Osteocyte (in vitro differentiated cells): ENCODE measurements around the gene FNDC10. TPM values are rescaled to one million over a fixed set of nuclear protein-coding genes. Genes with fewer than 3 reads are reported as not detected.

Experiments
- DNase-seq: peaks from one replicate; pipeline ENCODE4 v3.0.0; 2021; ENCODE audit warnings: mixed read lengths; ENCODE audit not compliant: unreplicated experiment; ENCODE audit errors: extremely low spot score
- H3K27ac Mint-ChIP-seq: one replicate; pipeline ENCODE4 v1.8.0; 2021; ENCODE audit warnings: mild to moderate bottlenecking, mixed read lengths; ENCODE audit not compliant: unreplicated experiment
- H3K27me3 Mint-ChIP-seq: one replicate; pipeline ENCODE4 v1.8.0; 2021; ENCODE audit warnings: mixed read lengths; ENCODE audit not compliant: unreplicated experiment
- H3K36me3 Mint-ChIP-seq: one replicate; pipeline ENCODE4 v1.8.0; 2021; ENCODE audit warnings: mixed read lengths; ENCODE audit not compliant: unreplicated experiment
- H3K4me1 Mint-ChIP-seq: one replicate; pipeline ENCODE4 v1.8.0; 2021; ENCODE audit warnings: mixed read lengths; ENCODE audit not compliant: unreplicated experiment
- H3K4me3 Mint-ChIP-seq: one replicate; pipeline ENCODE4 v1.8.0; 2021; ENCODE audit warnings: mild to moderate bottlenecking, moderate library complexity, mixed read lengths; ENCODE audit not compliant: unreplicated experiment
- H3K9me3 Mint-ChIP-seq: one replicate; pipeline ENCODE4 v1.8.0; 2021; ENCODE audit warnings: mixed read lengths; ENCODE audit not compliant: unreplicated experiment
- CTCF ChIP-seq: fragments of 200-600 bp; sonication (generic); IDR thresholded peaks from 2 replicates; pipeline ENCODE4 v1.5.0; 2021; ENCODE audit warnings: antibody characterized with exemption, mild to moderate bottlenecking, moderate library complexity
- total RNA-seq: library from RNA; stranded (reverse); gene quantifications from 2 replicates; pipeline ENCODE4 v1.2.1, GENCODE V29; 2021

FNDC10 gene
- total RNA-seq, 1 donor from 2014 or later = 25.6 TPM

GRCh38 chr1:1551524-1552262, 48.2 kb downstream of the FNDC10 start:
- Mint-ChIP-seq H3K27ac (peak overlapping the region; percentile 60), H3K36me3 (no peaks in the 10 kb centered on the region), H3K27me3 (no peaks in the 10 kb centered on the region), H3K9me3 (no peaks in the 10 kb centered on the region), H3K4me1 (peaks cover 21% of the 10 kb centered on the region), H3K4me3 (no peak overlapping the region)
- DNase-seq = no peak
- no peak for TF ChIP-seq CTCF

- DNase-seq = no peak
- H3K9me3 Mint-ChIP-seq = no peaks in the 10 kb centered on the region
- H3K4me3 Mint-ChIP-seq = no peak overlapping the region
- peaks cover 21% of the 10 kb centered on the region for H3K4me1 Mint-ChIP-seq
- H3K36me3 Mint-ChIP-seq = no peaks in the 10 kb centered on the region
- H3K27me3 Mint-ChIP-seq = no peaks in the 10 kb centered on the region
- TF ChIP-seq CTCF = peak; percentile 63
- peak overlapping the region; percentile 60 for H3K27ac Mint-ChIP-seq
Measured at GRCh38 chr1:1550591-1551432, 49.1 kb downstream of the FNDC10 start.

- Mint-ChIP-seq H3K27ac (no peak overlapping the region), H3K27me3 (no peaks in the 10 kb centered on the region), H3K4me1 (peaks cover 22% of the 10 kb centered on the region), H3K36me3 (peaks cover 2% of the 10 kb centered on the region), H3K4me3 (no peak overlapping the region), H3K9me3 (no peaks in the 10 kb centered on the region)
- DNase-seq = no peak
- TF ChIP-seq CTCF = no peak
Measured at GRCh38 chr1:1550087-1550486, 49.8 kb downstream of the FNDC10 start.

GRCh38 chr1:1548591-1548990, 51.3 kb downstream of the FNDC10 start:
- H3K27me3 Mint-ChIP-seq = no peaks in the 10 kb centered on the region
- no peaks in the 10 kb centered on the region for H3K9me3 Mint-ChIP-seq
- no peak for TF ChIP-seq CTCF
- H3K27ac Mint-ChIP-seq = peak overlapping the region; percentile 57
- DNase-seq = no peak
- H3K4me3 Mint-ChIP-seq = no peak overlapping the region
- H3K4me1 Mint-ChIP-seq = peaks cover 18% of the 10 kb centered on the region
- peaks cover 2% of the 10 kb centered on the region for H3K36me3 Mint-ChIP-seq

Other genes starting within 250 kb of the FNDC10 start
- 440 and 449 TPM in 2 replicates for gene MXRA8, start 241.6 kb downstream of the FNDC10 start, total RNA-seq
- gene AURKAIP1, start 224.9 kb downstream of the FNDC10 start, total RNA-seq = 116 and 120 TPM in 2 replicates
- gene CCNL2, start 200.8 kb downstream of the FNDC10 start, total RNA-seq = 262 and 272 TPM in 2 replicates
- gene MRPL20, start 192.8 kb downstream of the FNDC10 start, total RNA-seq = 82.1 and 86.9 TPM in 2 replicates
- gene ANKRD65, start 178.9 kb downstream of the FNDC10 start, total RNA-seq = 0.21 and 0.24 TPM in 2 replicates
- gene VWA1, start 164.4 kb downstream of the FNDC10 start, total RNA-seq = 15.6 and 17.5 TPM in 2 replicates
- gene ATAD3C, start 150.4 kb downstream of the FNDC10 start, total RNA-seq = 0.27 and 0.44 TPM in 2 replicates
- gene ATAD3B, start 128.4 kb downstream of the FNDC10 start, total RNA-seq = 26.9 and 28.6 TPM in 2 replicates
- gene ATAD3A, start 88.0 kb downstream of the FNDC10 start, total RNA-seq = 30.0 and 31.7 TPM in 2 replicates
- 12.4 and 16.6 TPM in 2 replicates for gene TMEM240, start 59.5 kb downstream of the FNDC10 start, total RNA-seq
- 117 and 121 TPM in 2 replicates for gene SSU72, start 25.3 kb downstream of the FNDC10 start, total RNA-seq
- gene MIB2, start 15.4 kb upstream of the FNDC10 start, total RNA-seq = 105 and 108 TPM in 2 replicates
- gene MMP23B, start 32.0 kb upstream of the FNDC10 start, total RNA-seq = 4.8 and 8.5 TPM in 2 replicates
- gene CDK11B, start 58.9 kb upstream of the FNDC10 start, total RNA-seq = 28.8 and 29.7 TPM in 2 replicates
- gene SLC35E2B, start 92.7 kb upstream of the FNDC10 start, total RNA-seq = 84.9 and 85.2 TPM in 2 replicates
- 44.2 and 51.3 TPM in 2 replicates for gene CDK11A, start 124.2 kb upstream of the FNDC10 start, total RNA-seq
- 75.2 and 84.3 TPM in 2 replicates for gene NADK, start 178.3 kb upstream of the FNDC10 start, total RNA-seq